ENCODE data around the gene BRD3OS.

The BRD3OS gene

DNA sequence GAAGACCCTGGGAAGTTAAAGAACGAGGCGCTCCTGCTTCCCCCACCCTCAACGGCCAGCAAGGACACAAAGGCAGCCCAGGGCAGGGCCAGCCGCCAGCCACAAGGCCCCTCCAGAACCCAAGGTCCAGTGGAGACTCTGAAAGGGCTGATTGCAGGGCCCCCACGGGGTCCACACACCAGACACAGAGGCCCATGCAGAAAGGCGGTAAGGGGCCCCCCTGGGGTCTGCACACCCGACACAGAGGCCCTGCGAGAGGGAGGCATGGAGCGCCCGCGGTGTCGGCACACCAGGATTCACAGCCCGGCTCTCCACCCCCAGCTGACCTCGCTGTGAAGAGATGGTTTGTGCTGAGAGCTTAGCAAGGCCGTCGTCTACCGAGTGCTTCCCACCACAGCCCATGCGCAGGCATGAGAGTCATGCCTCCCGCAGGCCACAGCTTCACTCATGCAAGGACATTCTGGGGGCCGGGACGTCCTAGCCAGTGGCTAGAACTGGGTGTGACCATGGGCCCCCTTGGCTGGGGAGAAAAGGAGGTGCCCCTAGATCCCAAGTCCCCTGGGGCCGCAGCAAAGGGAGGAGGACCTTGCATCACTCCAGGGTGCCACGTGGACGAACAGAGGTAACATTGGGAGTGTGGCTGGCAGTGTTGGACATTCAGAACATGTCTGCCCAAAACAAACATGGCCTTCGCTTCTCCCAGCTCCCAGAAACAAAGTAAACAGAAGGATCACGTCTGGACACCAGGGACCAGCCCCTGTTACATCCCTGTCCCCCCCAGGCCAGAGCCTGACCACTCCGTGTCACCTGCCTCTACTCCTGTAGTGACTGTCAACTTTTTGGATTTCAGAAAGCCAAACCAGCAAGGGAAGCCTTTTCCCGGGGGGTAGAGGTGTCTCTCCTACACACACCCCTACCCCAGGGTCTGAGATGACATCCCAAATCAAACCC lies 32.7 kb downstream of the BRD3OS start:
- ChIA-PET POLR2A (no interaction called here), CTCF (no interaction called here)
- TF ChIP-seq, protein P1, sequence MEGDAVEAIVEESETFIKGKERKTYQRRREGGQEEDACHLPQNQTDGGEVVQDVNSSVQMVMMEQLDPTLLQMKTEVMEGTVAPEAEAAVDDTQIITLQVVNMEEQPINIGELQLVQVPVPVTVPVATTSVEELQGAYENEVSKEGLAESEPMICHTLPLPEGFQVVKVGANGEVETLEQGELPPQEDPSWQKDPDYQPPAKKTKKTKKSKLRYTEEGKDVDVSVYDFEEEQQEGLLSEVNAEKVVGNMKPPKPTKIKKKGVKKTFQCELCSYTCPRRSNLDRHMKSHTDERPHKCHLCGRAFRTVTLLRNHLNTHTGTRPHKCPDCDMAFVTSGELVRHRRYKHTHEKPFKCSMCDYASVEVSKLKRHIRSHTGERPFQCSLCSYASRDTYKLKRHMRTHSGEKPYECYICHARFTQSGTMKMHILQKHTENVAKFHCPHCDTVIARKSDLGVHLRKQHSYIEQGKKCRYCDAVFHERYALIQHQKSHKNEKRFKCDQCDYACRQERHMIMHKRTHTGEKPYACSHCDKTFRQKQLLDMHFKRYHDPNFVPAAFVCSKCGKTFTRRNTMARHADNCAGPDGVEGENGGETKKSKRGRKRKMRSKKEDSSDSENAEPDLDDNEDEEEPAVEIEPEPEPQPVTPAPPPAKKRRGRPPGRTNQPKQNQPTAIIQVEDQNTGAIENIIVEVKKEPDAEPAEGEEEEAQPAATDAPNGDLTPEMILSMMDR (IDR thresholded peaks at IDR 0.05; ENCODE audit: control extremely low read depth, extremely low read depth, low read depth, missing control alignments): no peak
- DNase-seq (ENCODE audit: extremely low spot score): no peak

DNA sequence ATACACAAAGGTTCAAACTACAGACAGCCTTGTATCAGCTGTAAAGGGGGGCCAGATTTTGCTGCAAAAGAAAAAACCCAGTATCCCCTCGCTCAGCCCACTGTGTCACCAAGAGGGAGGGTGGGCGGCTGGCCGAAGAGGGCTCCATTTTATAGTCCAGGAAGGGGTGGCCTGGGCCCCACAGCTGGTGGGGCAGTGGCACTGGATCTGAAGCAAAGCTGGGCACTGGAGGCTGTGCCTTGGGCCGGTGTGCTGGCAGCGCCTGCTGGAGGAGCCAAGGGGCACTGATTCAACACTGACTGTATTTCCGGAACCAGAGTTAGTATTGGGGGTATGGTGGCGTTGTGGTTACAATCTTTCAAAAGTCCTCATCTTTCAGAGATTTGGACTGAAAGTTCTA lies 33.4 kb downstream of the BRD3OS start:
- CTCF ChIA-PET: no interaction called here
- TF ChIP-seq, protein P1 (IDR thresholded peaks at IDR 0.05; ENCODE audit: control extremely low read depth, extremely low read depth, low read depth, missing control alignments): no peak
- no peak for DNase-seq (ENCODE audit: extremely low spot score)
- POLR2A ChIA-PET: no interaction called here

DNA sequence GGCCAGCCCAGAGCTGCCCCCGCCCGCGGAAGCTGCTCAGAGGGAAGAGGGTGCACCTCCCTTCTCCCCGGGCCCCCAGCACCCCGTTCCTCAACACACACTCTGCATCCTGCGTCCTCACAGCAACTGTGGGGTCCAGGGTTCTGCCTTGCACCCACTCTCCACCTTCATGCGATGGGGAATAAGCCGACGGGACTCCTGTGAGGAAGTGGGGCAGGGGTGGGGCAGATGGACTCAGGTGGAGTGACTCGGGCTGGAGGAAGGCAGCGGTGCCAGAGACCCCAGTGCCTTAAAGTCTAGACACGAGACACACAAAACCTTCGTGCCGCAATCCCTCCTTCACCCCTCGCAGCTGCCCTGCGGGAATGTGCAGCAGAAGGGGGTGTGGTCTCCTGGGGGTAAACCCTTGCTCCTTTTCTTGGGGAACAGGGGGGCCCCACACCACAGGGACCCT lies 33.9 kb downstream of the BRD3OS start:
- ChIA-PET CTCF (no interaction called here), POLR2A (no interaction called here)
- TF ChIP-seq, protein P1 (IDR thresholded peaks at IDR 0.05; ENCODE audit: control extremely low read depth, extremely low read depth, low read depth, missing control alignments): no peak
- DNase-seq (ENCODE audit: extremely low spot score): no peak

DNA sequence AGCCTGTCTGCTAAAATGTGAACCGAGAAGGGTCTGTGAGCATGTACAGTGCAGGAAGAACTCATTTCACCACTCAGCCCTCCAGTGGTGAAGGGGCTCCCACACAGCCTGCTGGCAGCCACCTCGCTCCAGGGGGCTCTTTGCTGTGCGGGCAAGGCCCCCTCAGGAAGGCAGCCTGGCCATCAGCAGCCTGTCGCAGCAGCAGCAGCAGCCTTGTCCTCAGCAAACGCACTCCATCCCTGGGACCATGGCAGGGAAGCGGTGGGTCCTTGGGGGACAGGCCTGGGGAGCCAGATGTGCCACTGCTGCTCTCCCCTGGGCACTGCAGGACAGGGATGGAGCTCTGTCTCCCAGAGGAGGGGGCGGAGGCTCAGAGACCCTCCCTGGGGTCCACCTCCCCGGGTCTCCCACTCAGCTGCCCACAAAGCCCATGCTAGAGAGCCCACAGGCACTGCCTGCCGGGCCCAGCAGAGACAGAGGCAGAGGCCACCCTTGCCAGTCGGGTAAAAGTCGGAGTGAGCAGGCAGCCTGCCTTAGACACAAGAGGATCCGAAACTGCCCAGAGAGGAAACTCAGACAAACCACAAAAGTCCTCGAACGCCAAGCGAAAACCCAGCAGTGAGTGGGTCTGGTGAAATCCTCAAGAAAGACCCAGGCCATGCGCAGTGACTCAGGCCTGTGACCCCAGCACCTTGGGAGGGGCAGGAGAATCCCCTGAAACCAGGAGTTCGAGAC lies 34.5 kb downstream of the BRD3OS start:
- peak; percentile 84 for DNase-seq (ENCODE audit: extremely low spot score)
- ChIA-PET CTCF (interaction anchor here (1.1 kb wide), 1 partner anchor 39 kb away, joined by 3 read pairs; no protein-coding TSS in a partner anchor), POLR2A (no interaction called here)
- TF ChIP-seq, protein P1 (IDR thresholded peaks at IDR 0.05; ENCODE audit: control extremely low read depth, extremely low read depth, low read depth, missing control alignments): no peak

DNA sequence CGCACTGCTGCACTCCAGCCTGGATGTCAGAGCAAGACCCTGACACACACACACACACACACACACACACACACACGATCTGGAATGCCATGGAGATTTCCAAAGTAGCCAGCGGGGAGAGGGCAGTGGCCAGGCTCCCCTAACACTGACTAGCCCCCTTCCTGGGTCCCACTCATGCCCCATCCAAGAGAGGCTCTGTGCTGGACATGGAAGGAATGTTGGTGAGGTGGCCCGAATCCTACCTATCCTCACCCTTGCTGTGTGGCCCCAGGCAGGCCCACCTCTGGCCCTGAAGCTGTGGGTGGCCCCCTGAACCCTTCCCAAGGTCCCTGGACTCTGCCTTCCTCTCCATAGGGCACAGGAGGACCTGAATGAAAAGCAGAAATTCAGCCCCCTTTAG lies 35.3 kb downstream of the BRD3OS start:
- TF ChIP-seq, protein P1 (IDR thresholded peaks at IDR 0.05; ENCODE audit: control extremely low read depth, extremely low read depth, low read depth, missing control alignments): no peak
- POLR2A ChIA-PET: no interaction called here
- DNase-seq (ENCODE audit: extremely low spot score): no peak
- CTCF ChIA-PET: interaction anchor here (1.1 kb wide), 1 partner anchor 39 kb away, joined by 3 read pairs; no protein-coding TSS in a partner anchor

DNA sequence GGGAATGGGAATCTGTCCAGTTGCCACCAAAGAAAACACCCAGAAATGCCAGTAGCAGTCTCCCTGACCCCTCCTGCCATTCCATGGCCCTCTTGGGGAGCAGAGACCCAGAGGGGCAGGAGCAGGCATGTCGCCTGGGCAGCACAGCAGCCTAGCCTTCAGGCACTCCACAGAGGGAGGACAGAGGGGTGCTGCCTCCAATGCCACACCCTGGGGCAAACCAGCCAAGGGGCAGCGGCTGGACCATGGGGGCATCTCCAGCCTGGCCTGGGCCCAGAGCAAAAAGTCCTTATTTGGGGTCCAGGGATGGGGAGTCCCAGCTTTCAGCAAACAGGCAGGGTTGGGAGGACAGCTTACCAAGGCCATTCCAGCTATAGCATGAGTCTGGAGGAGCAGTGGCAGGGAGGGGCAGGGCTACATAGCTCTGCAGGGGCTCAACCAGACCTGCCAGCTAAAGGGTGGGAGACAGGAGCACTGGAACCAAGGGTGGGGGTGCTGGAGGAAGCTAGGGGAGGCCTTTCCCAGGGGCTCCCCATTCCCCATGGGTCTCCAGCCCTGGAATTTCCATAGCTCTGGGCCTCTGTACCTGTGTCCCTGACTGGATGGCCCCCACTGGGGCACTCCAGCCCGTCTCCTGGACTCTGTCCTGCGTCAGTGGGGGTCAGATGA lies 35.9 kb downstream of the BRD3OS start:
- TF ChIP-seq, protein P1 (IDR thresholded peaks at IDR 0.05; ENCODE audit: control extremely low read depth, extremely low read depth, low read depth, missing control alignments): no peak
- DNase-seq (ENCODE audit: extremely low spot score): no peak
- CTCF ChIA-PET: no interaction called here
- POLR2A ChIA-PET: no interaction called here
